ENCODE data around the gene RAB25. TPM values are rescaled to one million over a fixed set of nuclear protein-coding genes. Genes with fewer than 3 reads are reported as not detected.

Gene RAB25
- total and polyA plus RNA-seq, 9 donors: 0.28 to 38.6 (median 2.9) TPM; not detected in 1

DNA sequence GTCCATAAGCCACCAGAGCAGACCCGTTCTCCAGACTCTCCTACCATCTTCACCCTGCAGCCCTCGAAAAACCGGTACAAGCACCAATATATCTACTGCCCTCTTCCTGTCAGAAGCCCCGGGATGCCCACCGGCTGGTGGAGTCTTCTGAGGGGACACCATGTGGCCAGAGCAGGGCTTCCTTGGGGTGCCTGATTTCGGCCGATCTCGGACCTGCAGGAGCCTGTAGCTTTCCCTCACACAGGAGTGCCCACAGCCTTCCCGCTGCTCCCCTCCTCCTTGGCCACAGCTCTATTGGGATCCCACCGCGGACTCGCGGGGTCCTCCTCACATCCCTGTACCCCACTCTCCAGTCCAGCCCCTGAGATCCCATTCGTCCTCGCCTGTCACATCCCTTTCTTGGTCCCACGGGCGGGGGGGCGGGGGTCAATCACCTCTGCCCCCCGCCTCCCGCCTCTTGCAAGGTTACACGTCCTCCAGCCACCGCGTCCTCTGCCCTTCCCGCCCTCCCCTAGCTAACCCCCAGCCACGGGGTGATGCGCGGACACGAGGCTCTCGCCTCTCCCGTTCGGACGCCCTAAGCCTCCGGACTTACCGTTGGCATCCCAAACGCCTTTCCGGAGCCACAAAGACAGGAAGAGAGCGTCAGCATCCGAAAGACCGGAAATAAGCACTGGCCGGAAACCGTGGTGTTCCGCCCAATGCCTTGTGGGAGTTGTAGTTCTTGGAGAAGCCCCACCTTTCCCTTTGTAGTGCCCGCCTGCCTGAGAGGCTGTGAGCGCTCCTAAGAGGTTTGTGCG lies 40.5 kb upstream of the RAB25 start, which contains the start of gene SSR2:
Gene SSR2 (minus strand): TSS at position 659 of the 800 bp plus-strand sequence. CDS start 784 bp downstream, outside the sequence.
- WGBS, 3 donors: 0% methylated on average over 45 of the region's 45 CpGs
- Histone ChIP-seq H3K4me3 (peak within 1 kb of the TSS; percentile 88), H3K27me3 (no peaks in the 10 kb centered on the region), H3K27ac (peak within 1 kb of the TSS; percentile 16 to 74), H3K9me3 (no peaks in the 10 kb centered on the region), H3K36me3 (no peaks in the 10 kb centered on the region), H3K4me1 (ENCODE audit: insufficient read depth) (peaks cover 5% of the 10 kb centered on the region)
- TF ChIP-seq POLR2A (IDR thresholded peaks at IDR 0.05): peak; percentile 59
- TF ChIP-seq, protein P1, sequence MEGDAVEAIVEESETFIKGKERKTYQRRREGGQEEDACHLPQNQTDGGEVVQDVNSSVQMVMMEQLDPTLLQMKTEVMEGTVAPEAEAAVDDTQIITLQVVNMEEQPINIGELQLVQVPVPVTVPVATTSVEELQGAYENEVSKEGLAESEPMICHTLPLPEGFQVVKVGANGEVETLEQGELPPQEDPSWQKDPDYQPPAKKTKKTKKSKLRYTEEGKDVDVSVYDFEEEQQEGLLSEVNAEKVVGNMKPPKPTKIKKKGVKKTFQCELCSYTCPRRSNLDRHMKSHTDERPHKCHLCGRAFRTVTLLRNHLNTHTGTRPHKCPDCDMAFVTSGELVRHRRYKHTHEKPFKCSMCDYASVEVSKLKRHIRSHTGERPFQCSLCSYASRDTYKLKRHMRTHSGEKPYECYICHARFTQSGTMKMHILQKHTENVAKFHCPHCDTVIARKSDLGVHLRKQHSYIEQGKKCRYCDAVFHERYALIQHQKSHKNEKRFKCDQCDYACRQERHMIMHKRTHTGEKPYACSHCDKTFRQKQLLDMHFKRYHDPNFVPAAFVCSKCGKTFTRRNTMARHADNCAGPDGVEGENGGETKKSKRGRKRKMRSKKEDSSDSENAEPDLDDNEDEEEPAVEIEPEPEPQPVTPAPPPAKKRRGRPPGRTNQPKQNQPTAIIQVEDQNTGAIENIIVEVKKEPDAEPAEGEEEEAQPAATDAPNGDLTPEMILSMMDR (IDR thresholded peaks at IDR 0.05): no peak
- intact Hi-C loops (cut with DNase I): no loop called here
- DNase-seq: peak; percentile 83 to 89 (median 84)

DNA sequence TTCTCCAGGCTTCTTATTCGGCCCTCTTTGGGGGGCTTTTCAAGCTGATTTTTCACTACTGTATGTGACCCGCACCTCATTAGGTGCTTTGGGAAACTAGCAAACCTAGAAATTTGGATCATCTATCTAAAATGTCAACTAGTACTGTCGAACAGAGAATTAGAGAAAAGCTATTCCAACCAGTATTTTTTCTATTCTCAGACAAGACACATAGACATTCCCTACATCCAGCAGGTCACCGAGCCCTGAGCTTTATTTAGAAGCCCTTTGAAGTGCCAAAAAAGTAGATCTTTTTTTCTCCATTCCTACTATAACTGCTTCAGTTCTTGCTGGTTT lies 39.9 kb upstream of the RAB25 start:
- Histone ChIP-seq H3K9me3 (no peaks in the 10 kb centered on the region), H3K36me3 (no peaks in the 10 kb centered on the region), H3K27ac (peak overlapping the region in 1 of 2 donors; percentile 74), H3K4me1 (ENCODE audit: insufficient read depth) (peaks cover 5% of the 10 kb centered on the region), H3K4me3 (peak overlapping the region; percentile 88), H3K27me3 (no peaks in the 10 kb centered on the region)
- intact Hi-C loops (cut with DNase I): no loop called here
- TF ChIP-seq POLR2A (IDR thresholded peaks at IDR 0.05) (no peak), EP300 (IDR thresholded peaks at IDR 0.05) (no peak)
- TF ChIP-seq, protein P1 (IDR thresholded peaks at IDR 0.05): no peak
- no peak for DNase-seq
- 0 to 1% (median 1%) methylated on average over 4 of the region's 4 CpGs for WGBS, 3 donors

DNA sequence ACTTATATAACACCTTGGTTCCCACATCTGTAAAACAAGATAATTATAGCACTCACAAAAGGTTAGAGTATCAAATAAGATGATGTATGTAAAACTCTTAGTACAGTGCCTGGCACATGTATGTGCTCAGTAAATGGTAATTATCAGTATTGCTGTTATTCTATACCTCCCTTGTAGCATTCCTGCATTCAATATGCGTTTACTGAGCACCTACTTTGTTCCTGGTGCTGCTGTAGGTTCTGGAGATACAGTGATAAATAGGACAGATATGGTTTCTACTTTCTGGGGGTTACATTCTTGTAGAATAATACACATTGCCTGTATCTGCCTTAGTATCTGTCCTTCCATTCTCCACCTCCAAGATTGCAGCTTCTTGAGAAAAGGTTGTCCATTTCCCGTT lies 39.0 kb upstream of the RAB25 start:
- H3K4me1 ChIP-seq (ENCODE audit: insufficient read depth): peaks cover 5% of the 10 kb centered on the region
- no peak overlapping the region for H3K27ac ChIP-seq
- H3K27me3 ChIP-seq: no peaks in the 10 kb centered on the region
- H3K4me3 ChIP-seq: no peak overlapping the region
- DNase-seq: no peak
- H3K9me3 ChIP-seq: no peaks in the 10 kb centered on the region
- intact Hi-C loops (cut with DNase I): no loop called here
- TF ChIP-seq POLR2A (IDR thresholded peaks at IDR 0.05) (no peak), EP300 (IDR thresholded peaks at IDR 0.05) (no peak)
- TF ChIP-seq, protein P1 (IDR thresholded peaks at IDR 0.05): no peak
- H3K36me3 ChIP-seq: no peaks in the 10 kb centered on the region
- 64 to 73% (median 68%) methylated on average over 2 of the region's 2 CpGs for WGBS, 3 donors

DNA sequence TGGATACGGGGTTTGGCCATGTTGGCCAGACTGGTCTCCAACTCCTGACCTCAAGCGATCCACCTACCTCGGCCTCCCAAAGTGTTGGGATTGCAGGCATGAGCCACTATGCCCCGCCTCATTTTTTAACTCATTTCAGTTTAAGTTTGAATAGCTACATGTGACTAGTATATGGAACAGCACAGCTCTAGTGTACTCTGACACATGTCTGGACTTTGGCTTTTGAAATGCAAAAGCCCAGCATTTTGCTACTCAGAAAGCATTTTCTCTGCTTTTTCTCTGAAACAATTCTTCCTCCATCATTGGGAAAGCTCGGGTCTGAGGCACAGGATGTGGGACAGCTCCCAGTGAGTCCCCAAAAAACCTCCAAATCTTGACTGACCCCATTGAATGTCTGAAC lies 36.2 kb upstream of the RAB25 start:
- 79 to 87% (median 81%) methylated on average over 5 of the region's 5 CpGs for WGBS, 3 donors
- Histone ChIP-seq H3K4me3 (no peak overlapping the region), H3K27me3 (no peaks in the 10 kb centered on the region), H3K9me3 (no peaks in the 10 kb centered on the region), H3K36me3 (no peaks in the 10 kb centered on the region), H3K27ac (no peak overlapping the region), H3K4me1 (ENCODE audit: insufficient read depth) (peaks cover 1% of the 10 kb centered on the region)
- TF ChIP-seq, protein P1 (IDR thresholded peaks at IDR 0.05): no peak
- TF ChIP-seq POLR2A (IDR thresholded peaks at IDR 0.05) (no peak), EP300 (IDR thresholded peaks at IDR 0.05) (no peak)
- intact Hi-C loops (cut with DNase I): no loop called here
- no peak for DNase-seq

All from ovary (tissue), 9 donors.